Measurements from ENCODE around the gene ROR1. TPM values are rescaled to one million over a fixed set of nuclear protein-coding genes. Genes with fewer than 3 reads are reported as not detected.

The ROR1 gene
- total RNA-seq, 5 donors from 2014 or later (not counting 1 experiment from before 2014, with no cell fraction given): 0.15 to 2.0 (median 0.33) TPM; not detected in 1

DNA sequence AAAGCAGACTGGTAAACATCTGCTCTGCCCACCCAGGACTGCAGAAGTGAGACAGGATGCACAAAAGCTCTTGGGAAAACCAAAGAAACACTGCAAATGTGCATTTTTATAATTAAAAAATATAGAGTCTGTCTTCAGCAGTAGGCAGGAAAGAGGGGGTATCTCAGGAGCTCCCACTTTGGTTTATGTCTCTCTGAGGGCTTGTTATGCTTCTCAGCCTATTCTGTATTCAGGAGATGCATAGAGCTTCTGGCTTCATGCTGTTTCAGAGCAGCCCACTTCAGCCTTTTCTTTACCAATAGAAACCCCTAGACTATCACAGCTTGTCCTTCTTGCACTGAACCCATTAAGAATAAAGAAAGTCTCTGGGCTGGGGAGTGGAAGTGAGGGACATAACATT lies 148.0 kb downstream of the ROR1 start:
- no peaks in the 10 kb centered on the region for H3K9me3 Mint-ChIP-seq
- no peaks in the 10 kb centered on the region for H3K4me1 Mint-ChIP-seq
- no peak overlapping the region for H3K4me3 Mint-ChIP-seq
- no peaks in the 10 kb centered on the region for H3K27me3 Mint-ChIP-seq
- Histone ChIP-seq H3K27me3 (replicated peaks in 1 of 2; ENCODE audit: control insufficient read depth in 2 of 2, extremely low read depth in 1 of 2, insufficient read depth in 2 of 2, low read length in 1 of 2) (peaks cover 0 to 4% of the 10 kb centered on the region in 2 experiments), H3K4me1 (ENCODE audit: control insufficient read depth in 1 of 2, extremely low read depth in 1 of 2, insufficient read depth in 2 of 2, low read length in 2 of 2) (no peaks in the 10 kb centered on the region), H3K27ac (ENCODE audit: low read length) (no peak overlapping the region), H3K36me3 (ENCODE audit: control insufficient read depth in 2 of 2, extremely low read depth in 1 of 2, insufficient read depth in 1 of 2, low read length in 1 of 2) (no peaks in the 10 kb centered on the region), H3K4me3 (ENCODE audit: control insufficient read depth in 1 of 2, extremely low read depth in 1 of 2, low read length in 1 of 2) (no peak overlapping the region), H3K9me3 (no peaks in the 10 kb centered on the region)
- CTCF ChIA-PET: interaction anchor here in 1 of 2 donors (1.0 kb wide), 1 partner anchor 12 kb away, joined by 3 read pairs; no protein-coding TSS in a partner anchor
- ATAC-seq (replicated peaks in 1 of 4): no peak
- no peaks in the 10 kb centered on the region for H3K36me3 Mint-ChIP-seq
- no peak overlapping the region for H3K27ac Mint-ChIP-seq
- POLR2A ChIA-PET: interaction anchor here in 1 of 2 donors (0.6 kb wide), 1 partner anchor 100 kb away, joined by 3 read pairs; no protein-coding TSS in a partner anchor
- no peak for DNase-seq

DNA sequence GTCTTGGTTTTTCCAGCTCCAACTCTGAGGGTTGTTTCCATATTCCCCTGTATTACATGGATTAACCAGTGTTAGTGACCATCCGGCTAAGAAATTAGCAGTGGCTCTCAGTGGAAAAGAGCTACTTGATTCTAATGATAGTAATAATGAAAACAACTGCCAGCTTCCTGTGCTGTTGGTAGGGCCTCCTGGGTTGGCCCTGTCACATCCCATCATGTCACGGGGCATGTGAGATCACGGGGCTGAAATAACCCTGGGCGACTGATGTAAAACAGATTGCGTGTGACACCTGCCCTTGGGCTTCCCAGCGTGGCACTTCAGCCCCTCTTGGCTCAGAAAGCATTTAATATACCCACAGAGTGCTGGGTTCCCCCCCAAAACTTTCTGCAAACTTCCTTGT lies 149.0 kb downstream of the ROR1 start:
- ChIA-PET CTCF (no interaction called here), POLR2A (no interaction called here)
- ATAC-seq (replicated peaks in 1 of 4): no peak
- Mint-ChIP-seq H3K4me3 (no peak overlapping the region), H3K9me3 (no peaks in the 10 kb centered on the region), H3K4me1 (no peaks in the 10 kb centered on the region), H3K27ac (no peak overlapping the region), H3K36me3 (no peaks in the 10 kb centered on the region), H3K27me3 (no peaks in the 10 kb centered on the region)
- 63% methylated on average over 4 of the region's 6 CpGs for WGBS (ENCODE audit: insufficient coverage)
- H3K36me3 ChIP-seq (ENCODE audit: control insufficient read depth in 2 of 2, extremely low read depth in 1 of 2, insufficient read depth in 1 of 2, low read length in 1 of 2): no peaks in the 10 kb centered on the region
- peaks cover 0 to 2% of the 10 kb centered on the region in 2 experiments for H3K27me3 ChIP-seq (replicated peaks in 1 of 2; ENCODE audit: control insufficient read depth in 2 of 2, extremely low read depth in 1 of 2, insufficient read depth in 2 of 2, low read length in 1 of 2)
- no peaks in the 10 kb centered on the region for H3K9me3 ChIP-seq
- no peak for DNase-seq
- no peak overlapping the region for H3K27ac ChIP-seq (ENCODE audit: low read length)
- H3K4me3 ChIP-seq (ENCODE audit: control insufficient read depth in 1 of 2, extremely low read depth in 1 of 2, low read length in 1 of 2): no peak overlapping the region
- H3K4me1 ChIP-seq (ENCODE audit: control insufficient read depth in 1 of 2, extremely low read depth in 1 of 2, insufficient read depth in 2 of 2, low read length in 2 of 2): no peaks in the 10 kb centered on the region

GRCh38 chr1:63923302-63923701 lies 149.5 kb downstream of the ROR1 start:
- Mint-ChIP-seq H3K27me3 (no peaks in the 10 kb centered on the region), H3K27ac (no peak overlapping the region), H3K4me1 (no peaks in the 10 kb centered on the region), H3K36me3 (no peaks in the 10 kb centered on the region), H3K9me3 (no peaks in the 10 kb centered on the region), H3K4me3 (no peak overlapping the region)
- Histone ChIP-seq H3K4me3 (ENCODE audit: control insufficient read depth in 1 of 2, extremely low read depth in 1 of 2, low read length in 1 of 2) (no peak overlapping the region), H3K9me3 (no peaks in the 10 kb centered on the region), H3K27ac (ENCODE audit: low read length) (no peak overlapping the region), H3K36me3 (ENCODE audit: control insufficient read depth in 2 of 2, extremely low read depth in 1 of 2, insufficient read depth in 1 of 2, low read length in 1 of 2) (no peaks in the 10 kb centered on the region), H3K4me1 (ENCODE audit: control insufficient read depth in 1 of 2, extremely low read depth in 1 of 2, insufficient read depth in 2 of 2, low read length in 2 of 2) (no peaks in the 10 kb centered on the region), H3K27me3 (replicated peaks in 1 of 2; ENCODE audit: control insufficient read depth in 2 of 2, extremely low read depth in 1 of 2, insufficient read depth in 2 of 2, low read length in 1 of 2) (peaks cover 0 to 2% of the 10 kb centered on the region in 2 experiments)
- ChIA-PET CTCF (no interaction called here), POLR2A (no interaction called here)
- ATAC-seq (replicated peaks in 1 of 4) (no peak), DNase-seq (no peak)
- WGBS (ENCODE audit: insufficient coverage): 100% methylated on average over 1 of the region's 2 CpGs

DNA sequence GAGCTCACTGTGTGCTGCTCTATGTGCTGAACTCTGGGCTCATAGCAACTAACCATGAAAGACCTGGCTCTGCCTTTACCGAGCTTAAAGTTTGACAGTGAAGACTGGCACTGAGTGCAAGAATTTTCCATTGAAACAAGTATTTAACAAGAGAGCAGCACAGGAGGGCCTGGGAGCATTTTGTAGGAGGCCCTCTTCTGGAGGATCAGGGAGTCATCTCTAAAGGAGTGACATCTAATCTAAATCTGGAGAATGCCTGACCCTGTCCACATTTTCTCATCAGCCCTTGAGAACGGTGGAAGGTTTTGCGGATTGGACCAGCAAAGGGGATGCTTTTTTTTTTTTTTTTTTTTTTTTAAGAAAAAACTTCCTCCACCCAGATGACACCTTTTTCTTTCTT lies 150.8 kb downstream of the ROR1 start:
- WGBS (ENCODE audit: insufficient coverage): 100% methylated on average over 1 of the region's 3 CpGs
- Histone ChIP-seq H3K9me3 (no peaks in the 10 kb centered on the region), H3K36me3 (ENCODE audit: control insufficient read depth in 2 of 2, extremely low read depth in 1 of 2, insufficient read depth in 1 of 2, low read length in 1 of 2) (no peaks in the 10 kb centered on the region), H3K27me3 (replicated peaks in 1 of 2; ENCODE audit: control insufficient read depth in 2 of 2, extremely low read depth in 1 of 2, insufficient read depth in 2 of 2, low read length in 1 of 2) (peaks cover 0 to 2% of the 10 kb centered on the region in 2 experiments), H3K4me1 (ENCODE audit: control insufficient read depth in 1 of 2, extremely low read depth in 1 of 2, insufficient read depth in 2 of 2, low read length in 2 of 2) (no peaks in the 10 kb centered on the region), H3K4me3 (ENCODE audit: control insufficient read depth in 1 of 2, extremely low read depth in 1 of 2, low read length in 1 of 2) (no peak overlapping the region), H3K27ac (ENCODE audit: low read length) (no peak overlapping the region)
- Mint-ChIP-seq H3K4me3 (no peak overlapping the region), H3K4me1 (no peaks in the 10 kb centered on the region), H3K9me3 (no peaks in the 10 kb centered on the region), H3K27ac (no peak overlapping the region), H3K27me3 (no peaks in the 10 kb centered on the region), H3K36me3 (no peaks in the 10 kb centered on the region)
- CTCF ChIA-PET: no interaction called here
- ATAC-seq (replicated peaks in 1 of 4) (no peak), DNase-seq (no peak)
- POLR2A ChIA-PET: no interaction called here

DNA sequence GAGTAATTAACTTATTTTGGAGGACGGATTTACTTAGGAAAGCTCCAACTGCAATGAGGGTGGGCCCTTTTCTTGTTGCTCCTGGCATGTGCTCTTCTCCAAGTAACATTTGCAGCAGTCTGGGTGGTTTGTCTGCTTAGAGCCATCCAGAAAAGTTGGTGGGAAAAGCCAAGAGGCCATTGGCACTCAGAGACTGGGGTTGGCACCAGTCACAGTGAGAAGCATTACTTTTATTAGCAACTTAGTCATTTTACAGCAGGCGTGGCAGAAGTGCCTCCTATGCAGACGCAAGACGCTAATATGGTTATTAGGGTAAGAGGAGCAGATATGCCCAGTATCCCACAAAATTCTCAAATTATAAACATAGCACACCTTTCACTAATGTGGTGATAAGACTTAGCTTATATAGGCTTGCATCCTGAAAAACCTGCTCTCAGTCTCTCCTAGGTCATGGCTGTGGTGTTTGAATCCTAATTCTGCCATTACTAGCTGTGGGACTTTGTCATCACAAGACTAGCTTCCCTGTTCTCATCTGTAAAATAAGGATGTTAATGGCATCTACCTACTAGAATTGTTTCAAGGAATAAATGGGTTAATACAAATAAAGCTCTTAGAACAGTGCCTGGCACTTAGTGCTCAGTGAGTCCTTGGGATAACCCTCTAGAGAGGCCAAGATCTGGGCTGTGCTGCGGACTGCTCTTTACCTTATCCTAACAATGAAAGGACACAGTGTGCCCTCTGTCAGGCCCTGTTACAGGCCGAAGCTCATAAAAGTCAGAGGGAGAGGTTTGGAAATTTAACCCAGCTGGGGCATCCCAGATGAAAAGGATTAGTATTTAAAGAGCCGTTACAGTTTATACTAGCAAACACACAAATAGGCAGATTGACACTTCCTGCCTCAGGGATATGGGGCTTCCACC lies 154.6 kb downstream of the ROR1 start:
- no peak for DNase-seq
- no peaks in the 10 kb centered on the region for H3K9me3 ChIP-seq
- H3K27ac ChIP-seq (ENCODE audit: low read length): no peak overlapping the region
- no peaks in the 10 kb centered on the region for H3K27me3 ChIP-seq (replicated peaks in 1 of 2; ENCODE audit: control insufficient read depth in 2 of 2, extremely low read depth in 1 of 2, insufficient read depth in 2 of 2, low read length in 1 of 2)
- Mint-ChIP-seq H3K4me1 (no peaks in the 10 kb centered on the region), H3K9me3 (no peaks in the 10 kb centered on the region), H3K27me3 (peaks cover 0 to 3% of the 10 kb centered on the region in 2 donors), H3K36me3 (no peaks in the 10 kb centered on the region), H3K4me3 (no peak overlapping the region), H3K27ac (no peak overlapping the region)
- WGBS (ENCODE audit: insufficient coverage): no CpG with 5 or more reads among the region's 7 CpGs
- H3K36me3 ChIP-seq (ENCODE audit: control insufficient read depth in 2 of 2, extremely low read depth in 1 of 2, insufficient read depth in 1 of 2, low read length in 1 of 2): no peaks in the 10 kb centered on the region
- ATAC-seq (replicated peaks in 1 of 4): no peak
- CTCF ChIA-PET: no interaction called here
- POLR2A ChIA-PET: interaction anchor here in 1 of 2 donors (0.6 kb wide), 1 partner anchor 605 kb away, joined by 3 read pairs; no protein-coding TSS in a partner anchor
- no peak overlapping the region for H3K4me3 ChIP-seq (ENCODE audit: control insufficient read depth in 1 of 2, extremely low read depth in 1 of 2, low read length in 1 of 2)
- H3K4me1 ChIP-seq (ENCODE audit: control insufficient read depth in 1 of 2, extremely low read depth in 1 of 2, insufficient read depth in 2 of 2, low read length in 2 of 2): no peaks in the 10 kb centered on the region

- POLR2A ChIA-PET: no interaction called here
- Mint-ChIP-seq H3K27ac (no peak overlapping the region), H3K4me3 (no peak overlapping the region), H3K27me3 (peaks cover 0 to 3% of the 10 kb centered on the region in 2 donors), H3K9me3 (no peaks in the 10 kb centered on the region), H3K36me3 (no peaks in the 10 kb centered on the region), H3K4me1 (no peaks in the 10 kb centered on the region)
- ATAC-seq (replicated peaks in 1 of 4) (no peak), DNase-seq (no peak)
- Histone ChIP-seq H3K4me1 (ENCODE audit: control insufficient read depth in 1 of 2, extremely low read depth in 1 of 2, insufficient read depth in 2 of 2, low read length in 2 of 2) (no peaks in the 10 kb centered on the region), H3K4me3 (ENCODE audit: control insufficient read depth in 1 of 2, extremely low read depth in 1 of 2, low read length in 1 of 2) (no peak overlapping the region), H3K27ac (ENCODE audit: low read length) (no peak overlapping the region), H3K27me3 (replicated peaks in 1 of 2; ENCODE audit: control insufficient read depth in 2 of 2, extremely low read depth in 1 of 2, insufficient read depth in 2 of 2, low read length in 1 of 2) (no peaks in the 10 kb centered on the region), H3K9me3 (no peaks in the 10 kb centered on the region), H3K36me3 (ENCODE audit: control insufficient read depth in 2 of 2, extremely low read depth in 1 of 2, insufficient read depth in 1 of 2, low read length in 1 of 2) (no peaks in the 10 kb centered on the region)
- no CpG with 5 or more reads among the region's 3 CpGs for WGBS (ENCODE audit: insufficient coverage)
- CTCF ChIA-PET: no interaction called here
Observed at GRCh38 chr1:63929106-63929478, 155.3 kb downstream of the ROR1 start.
